OCI-LY1 (cell line): ENCODE data around the gene UBASH3B.

Experiments used
- EZH2 ChIP-seq: fragments of 200-600 bp; sonication (generic), shearing (Covaris generic); IDR thresholded peaks from 2 replicates; pipeline ENCODE4 v1.8.0; 2017; ENCODE audit warnings: borderline replicate concordance, mixed run types, mild to moderate bottlenecking, antibody characterized with exemption, low read length, moderate library complexity, mixed read lengths
- TF ChIP-seq, protein P1 (sequence below): fragments of 200-600 bp; sonication (generic), shearing (Covaris generic); IDR thresholded peaks from 2 replicates; pipeline ENCODE4 v1.5.1; 2017; ENCODE audit warnings: mild to moderate bottlenecking, antibody characterized with exemption, low read length, moderate library complexity, mixed read lengths

DNA sequence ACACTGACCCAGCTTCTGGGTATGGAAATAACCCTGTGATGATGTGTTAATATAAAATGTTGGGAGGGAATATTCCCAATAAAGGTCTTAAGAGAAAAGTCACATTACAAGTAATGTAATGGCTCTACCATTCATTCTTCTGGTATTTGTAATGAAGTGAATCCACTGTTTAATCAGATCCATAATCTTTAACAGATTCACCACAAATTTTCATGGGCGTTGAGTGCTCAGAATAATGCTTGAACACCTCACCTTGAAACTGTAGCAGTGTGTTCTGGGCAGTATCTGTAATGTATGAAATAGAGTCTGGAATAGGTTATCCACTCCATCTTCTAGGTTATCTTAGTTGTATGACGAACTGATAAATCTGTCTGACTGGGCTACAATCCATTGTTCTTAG, 156.2 kb downstream of the UBASH3B start:
- TF ChIP-seq, protein P1, sequence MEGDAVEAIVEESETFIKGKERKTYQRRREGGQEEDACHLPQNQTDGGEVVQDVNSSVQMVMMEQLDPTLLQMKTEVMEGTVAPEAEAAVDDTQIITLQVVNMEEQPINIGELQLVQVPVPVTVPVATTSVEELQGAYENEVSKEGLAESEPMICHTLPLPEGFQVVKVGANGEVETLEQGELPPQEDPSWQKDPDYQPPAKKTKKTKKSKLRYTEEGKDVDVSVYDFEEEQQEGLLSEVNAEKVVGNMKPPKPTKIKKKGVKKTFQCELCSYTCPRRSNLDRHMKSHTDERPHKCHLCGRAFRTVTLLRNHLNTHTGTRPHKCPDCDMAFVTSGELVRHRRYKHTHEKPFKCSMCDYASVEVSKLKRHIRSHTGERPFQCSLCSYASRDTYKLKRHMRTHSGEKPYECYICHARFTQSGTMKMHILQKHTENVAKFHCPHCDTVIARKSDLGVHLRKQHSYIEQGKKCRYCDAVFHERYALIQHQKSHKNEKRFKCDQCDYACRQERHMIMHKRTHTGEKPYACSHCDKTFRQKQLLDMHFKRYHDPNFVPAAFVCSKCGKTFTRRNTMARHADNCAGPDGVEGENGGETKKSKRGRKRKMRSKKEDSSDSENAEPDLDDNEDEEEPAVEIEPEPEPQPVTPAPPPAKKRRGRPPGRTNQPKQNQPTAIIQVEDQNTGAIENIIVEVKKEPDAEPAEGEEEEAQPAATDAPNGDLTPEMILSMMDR, result no peak
- no peak for TF ChIP-seq EZH2
